ENCODE results near the gene ENOX1.
"Not testable (repeated sequence)": the region's sequence is repeated elsewhere in the genome, so short reads cannot be mapped to it uniquely, and the experiment has no call there.

ENOX1 gene

DNA sequence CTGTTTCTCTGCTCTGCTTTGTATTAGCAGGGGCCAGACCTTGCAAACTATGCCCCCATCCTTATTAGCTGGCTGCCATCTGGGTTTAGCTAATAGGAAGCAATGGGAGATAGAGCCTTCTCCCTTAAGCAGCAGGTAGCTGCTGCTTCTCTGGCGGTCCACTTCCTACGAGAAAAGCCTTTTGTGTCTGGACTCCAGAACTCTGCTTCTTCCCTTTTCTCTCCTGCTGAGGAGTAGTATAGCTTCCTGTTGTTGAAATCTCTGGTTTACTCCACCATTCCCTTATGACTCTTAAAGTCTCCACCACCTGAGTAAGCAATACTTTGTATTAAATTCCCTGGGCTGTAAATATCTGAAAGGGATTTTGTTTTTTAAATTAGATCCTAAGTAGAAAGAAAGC, 616.3 kb downstream of the ENOX1 start:
- DNase-seq, result no peak

- DNase-seq, result not testable (repeated sequence)
Observed at GRCh38 chr13:43168434-43168833, 618.3 kb downstream of the ENOX1 start.

DNA sequence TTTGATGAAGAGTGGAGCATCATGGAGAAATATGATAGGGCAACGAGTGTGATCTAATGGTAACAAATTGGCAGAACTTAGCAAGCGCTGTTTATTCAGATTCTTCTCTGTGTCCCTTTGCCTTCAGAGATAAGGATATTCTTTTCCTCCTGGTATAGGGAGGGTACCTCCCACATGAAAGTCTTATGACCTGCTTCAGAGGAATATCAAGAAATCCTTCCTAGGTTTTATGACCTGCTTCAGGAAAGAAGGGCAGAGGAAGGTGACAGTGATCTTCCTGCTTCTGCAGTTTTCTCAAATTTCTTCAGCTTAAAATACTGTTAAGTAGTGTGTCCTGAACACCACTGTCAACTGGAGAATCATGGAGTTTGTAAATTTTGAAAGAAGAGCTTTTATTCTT, 619.0 kb downstream of the ENOX1 start:
- no peak for DNase-seq

DNA sequence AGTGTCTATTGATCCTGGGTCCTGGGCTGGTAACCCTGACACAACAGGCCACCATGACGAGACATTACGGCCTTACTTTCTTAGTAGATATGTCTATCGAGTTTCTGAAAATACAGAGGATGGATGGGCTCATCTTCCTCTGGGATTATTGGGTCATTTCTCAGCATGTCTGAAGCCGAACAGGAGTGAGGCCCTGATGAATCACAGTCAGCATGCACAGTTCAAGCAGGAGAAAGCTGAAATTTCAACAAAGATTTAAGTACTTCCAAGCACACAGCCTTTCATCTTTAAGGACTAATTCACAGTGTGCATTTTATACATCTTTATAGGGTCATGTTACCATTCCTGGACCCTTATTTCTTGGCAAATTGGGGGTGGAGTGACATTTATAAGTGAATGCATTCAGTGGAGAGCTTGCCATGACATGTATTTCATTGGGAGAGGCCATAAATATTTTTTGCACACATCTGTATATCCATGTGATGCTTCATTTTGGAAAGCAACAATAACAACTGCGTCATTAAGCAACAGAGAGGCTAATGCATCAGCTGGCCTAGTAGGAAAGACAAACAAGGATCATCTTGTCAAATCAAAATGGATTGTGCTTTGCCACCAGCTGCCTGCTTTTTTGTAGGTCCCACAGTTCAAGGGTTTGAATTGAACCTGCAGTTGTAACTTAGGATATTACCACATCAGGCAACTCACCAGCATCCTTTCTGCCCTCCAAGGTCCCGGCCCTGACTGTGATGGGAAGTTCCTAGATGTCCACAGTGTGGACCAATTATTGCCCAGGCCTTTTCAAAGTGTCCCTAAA, 619.9 kb downstream of the ENOX1 start:
- no peak for DNase-seq
